Upper lobe of left lung (tissue), 4 donors: ENCODE measurements around the gene CDK6.

Experiments used
- EP300 ChIP-seq, 4 donors: sonication (generic); formaldehyde crosslinking; IDR thresholded peaks; one replicate each; pipeline ENCODE4 v1.5.1; 2017; ENCODE audit warnings: antibody characterized with exemption in 4 of 4, control low read depth in 2 of 4
- POLR2A ChIP-seq, 4 donors: fragments of 450-650 bp; IDR thresholded peaks; one replicate each; pipeline ENCODE4 v1.5.1; 2016 to 2017; ENCODE audit warnings: antibody characterized with exemption in 4 of 4, mild to moderate bottlenecking in 2 of 4
- POLR2AphosphoS5 ChIP-seq, 2 donors: sonication (generic); formaldehyde crosslinking; IDR thresholded peaks; one replicate each; pipeline ENCODE4 v1.5.1; 2017; ENCODE audit warnings: antibody characterized with exemption in 2 of 2
- TF ChIP-seq, protein P1 (sequence below), 6 experiments: fragments of 450-650 bp in 4 of 6; fragments of 200-600 bp in 2 of 6; sonication (generic) in 2 of 6; IDR thresholded peaks; one replicate each; pipeline ENCODE4 v1.5.1; 2016 to 2019; ENCODE audit warnings: antibody characterized with exemption in 6 of 6

DNA sequence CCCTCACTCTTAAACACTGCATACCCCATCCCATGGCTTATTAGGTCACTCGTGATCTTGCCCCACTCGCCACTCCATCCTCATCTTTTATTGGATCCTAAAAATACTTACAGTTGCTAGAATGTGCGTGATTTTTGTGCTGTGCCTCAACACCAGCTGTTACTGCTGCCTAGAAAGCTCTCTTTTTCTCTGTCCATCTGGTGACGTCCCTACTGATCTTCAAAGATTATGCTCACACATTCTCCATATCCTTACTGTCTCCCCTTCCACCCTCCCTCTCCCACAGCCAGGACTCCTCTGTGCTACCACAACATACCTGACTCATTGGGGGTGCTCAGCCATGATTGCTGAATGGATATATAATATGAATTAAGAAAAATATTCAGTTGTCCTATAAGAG is 42.0 kb downstream of the CDK6 start:
- TF ChIP-seq, protein P1, sequence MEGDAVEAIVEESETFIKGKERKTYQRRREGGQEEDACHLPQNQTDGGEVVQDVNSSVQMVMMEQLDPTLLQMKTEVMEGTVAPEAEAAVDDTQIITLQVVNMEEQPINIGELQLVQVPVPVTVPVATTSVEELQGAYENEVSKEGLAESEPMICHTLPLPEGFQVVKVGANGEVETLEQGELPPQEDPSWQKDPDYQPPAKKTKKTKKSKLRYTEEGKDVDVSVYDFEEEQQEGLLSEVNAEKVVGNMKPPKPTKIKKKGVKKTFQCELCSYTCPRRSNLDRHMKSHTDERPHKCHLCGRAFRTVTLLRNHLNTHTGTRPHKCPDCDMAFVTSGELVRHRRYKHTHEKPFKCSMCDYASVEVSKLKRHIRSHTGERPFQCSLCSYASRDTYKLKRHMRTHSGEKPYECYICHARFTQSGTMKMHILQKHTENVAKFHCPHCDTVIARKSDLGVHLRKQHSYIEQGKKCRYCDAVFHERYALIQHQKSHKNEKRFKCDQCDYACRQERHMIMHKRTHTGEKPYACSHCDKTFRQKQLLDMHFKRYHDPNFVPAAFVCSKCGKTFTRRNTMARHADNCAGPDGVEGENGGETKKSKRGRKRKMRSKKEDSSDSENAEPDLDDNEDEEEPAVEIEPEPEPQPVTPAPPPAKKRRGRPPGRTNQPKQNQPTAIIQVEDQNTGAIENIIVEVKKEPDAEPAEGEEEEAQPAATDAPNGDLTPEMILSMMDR (IDR thresholded peaks at IDR 0.05) = no peak
- TF ChIP-seq POLR2A (IDR thresholded peaks at IDR 0.05) (no peak), POLR2AphosphoS5 (IDR thresholded peaks at IDR 0.05) (no peak), EP300 (IDR thresholded peaks at IDR 0.05) (no peak)
